GM18909 (cell line): ENCODE measurements around the gene LCE3D.
"Not testable (repeated sequence)": the region's sequence is repeated elsewhere in the genome, so short reads cannot be mapped to it uniquely, and the experiment has no call there.

Experiments
- ATAC-seq: cut with Tn5 transposase; IDR thresholded peaks from one replicate; pipeline ENCODE4 v1.9.1; 2021; ENCODE audit warnings: mild to moderate bottlenecking; ENCODE audit not compliant: unreplicated experiment, poor library complexity

LCE3D gene, protein sequence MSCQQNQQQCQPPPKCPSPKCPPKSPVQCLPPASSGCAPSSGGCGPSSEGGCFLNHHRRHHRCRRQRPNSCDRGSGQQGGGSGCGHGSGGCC

DNA sequence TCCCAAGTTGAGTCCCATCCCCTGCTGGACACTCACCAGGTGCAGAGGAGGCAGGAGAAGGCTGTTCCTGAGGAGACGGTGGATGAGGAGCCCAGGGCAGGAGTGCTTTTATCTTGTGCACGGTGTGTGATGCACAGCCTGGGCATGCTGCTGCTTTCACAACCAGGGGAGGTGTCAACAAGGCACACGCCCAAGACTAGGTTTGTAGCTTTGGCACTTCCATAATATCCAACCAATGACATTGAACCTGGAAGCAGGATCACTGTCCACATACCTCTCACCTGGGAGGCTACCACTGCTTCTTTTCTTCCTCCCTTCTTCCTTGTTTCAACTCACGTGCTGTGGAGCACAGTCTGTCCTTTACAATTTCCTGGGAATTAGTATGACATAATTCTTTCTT, at the start of gene LCE3D:
Gene LCE3D, minus strand, starts transcription at position 84 of the 400 bp plus-strand sequence. CDS start 580 bp downstream, outside the sequence.
- ATAC-seq, result no peak

DNA sequence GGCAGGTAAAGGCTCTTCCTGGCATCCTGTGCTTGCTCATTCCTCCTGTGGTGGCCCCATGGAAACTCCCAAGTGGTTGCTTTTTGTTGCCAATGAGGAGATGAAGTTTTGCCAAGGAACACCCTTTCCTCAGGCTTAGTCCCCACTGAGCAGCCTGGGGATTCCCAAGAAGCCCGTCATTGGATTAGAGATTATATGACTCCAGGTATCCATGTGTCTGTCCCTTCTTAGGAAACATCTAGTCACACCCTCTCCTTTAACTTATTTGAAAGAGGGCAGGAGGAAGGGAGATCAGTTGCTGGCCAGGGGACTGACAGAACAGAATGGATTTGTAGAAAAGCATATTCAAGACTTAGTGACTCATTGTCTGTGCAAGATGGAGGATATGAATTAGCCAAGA, 46.4 kb upstream of the LCE3D start:
- ATAC-seq, result no peak

DNA sequence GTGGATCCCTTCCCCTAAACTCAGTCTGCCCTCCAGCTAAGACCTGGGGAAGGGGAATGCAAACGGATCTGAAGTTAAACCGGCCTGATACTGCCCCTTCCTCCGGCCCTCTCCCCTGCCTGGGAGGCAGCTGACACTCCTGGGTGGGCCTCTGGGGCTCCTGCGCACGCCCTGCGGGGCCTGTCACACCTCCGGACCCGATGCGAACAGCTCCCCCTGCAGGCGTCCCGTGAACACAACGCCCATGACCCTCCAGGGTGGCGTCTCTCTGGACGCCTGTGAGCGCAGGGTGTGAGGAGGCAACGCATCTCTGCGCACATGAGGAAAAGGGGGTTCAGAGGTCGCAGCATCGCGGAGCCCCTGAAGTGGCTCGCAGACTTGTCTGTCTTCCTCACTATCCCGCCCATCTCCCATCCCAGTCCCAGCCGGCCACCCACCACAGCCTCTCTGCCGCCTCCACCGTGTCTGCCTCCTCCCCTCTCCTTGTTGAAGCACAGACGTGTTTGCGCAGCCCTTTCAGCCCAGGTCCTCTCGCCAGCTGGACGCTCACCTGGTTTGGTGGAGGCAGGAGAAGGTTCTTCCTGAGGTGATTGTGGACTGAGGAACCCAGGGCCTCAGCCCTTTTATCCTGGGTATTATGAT, 43.0 kb upstream of the LCE3D start:
- no peak for ATAC-seq

DNA sequence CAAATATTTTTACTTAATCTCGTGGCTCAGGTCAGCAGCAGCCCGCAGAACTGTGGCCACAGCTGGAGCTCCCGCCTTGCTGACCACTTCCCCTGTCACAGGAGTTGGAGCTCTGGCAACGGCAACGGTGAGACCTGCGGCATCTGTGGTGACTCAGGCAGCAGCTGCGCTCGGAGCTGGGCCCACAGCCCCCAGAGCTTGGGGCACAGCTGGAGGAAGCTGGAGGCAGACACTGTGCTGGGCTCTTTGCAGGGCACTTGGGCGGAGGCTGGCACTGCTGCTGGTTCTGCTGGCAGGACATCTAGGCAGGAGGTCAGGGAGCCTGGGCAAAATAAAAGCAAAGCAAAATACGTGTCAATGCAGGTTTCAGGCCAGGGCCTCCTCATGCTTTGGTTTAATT, 42.5 kb upstream of the LCE3D start, which contains the start of gene LCE3A:
Gene LCE3A, minus strand, starts transcription at position 301 of the 400 bp plus-strand sequence. Its CDS starts 0 bp downstream, at position 301.
- no peak for ATAC-seq

DNA sequence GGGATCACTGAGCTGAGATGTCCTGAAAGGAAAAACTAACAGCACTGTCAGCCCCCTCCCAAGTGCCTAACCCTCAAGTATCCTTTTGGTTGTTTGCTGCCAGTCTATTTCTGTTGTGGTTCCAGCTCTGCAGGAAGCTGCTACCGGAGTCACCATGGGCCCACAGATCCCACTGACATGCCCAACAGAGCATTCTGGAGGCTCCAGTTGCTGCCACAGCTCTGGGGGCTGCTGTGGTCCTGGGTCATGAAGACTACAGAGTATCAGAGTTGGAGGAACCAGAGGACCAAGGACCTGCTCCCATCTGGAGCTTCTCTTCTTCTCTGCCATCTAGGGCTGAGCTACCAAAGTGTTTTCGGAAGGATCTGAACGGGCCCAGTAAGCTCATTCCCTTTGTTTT, 41.7 kb upstream of the LCE3D start:
- no peak for ATAC-seq

DNA sequence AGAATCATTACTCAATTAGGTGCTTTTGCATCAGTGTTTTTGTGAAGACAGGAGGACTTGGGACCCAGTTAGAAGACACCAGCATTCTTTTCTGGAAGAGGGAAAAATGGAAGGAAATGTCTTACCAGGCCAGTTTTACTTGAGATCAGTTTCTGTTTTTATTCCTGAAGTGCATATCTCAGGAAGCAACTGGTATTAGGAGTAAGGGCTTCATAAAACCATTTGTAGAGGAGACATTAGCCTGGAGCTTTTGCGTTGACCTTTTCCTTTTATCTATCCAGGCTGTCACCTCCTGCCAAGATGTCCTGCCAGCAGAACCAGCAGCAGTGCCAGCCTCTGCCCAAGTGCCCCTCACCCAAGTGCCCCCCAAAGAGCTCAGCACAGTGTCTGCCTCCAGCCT, 33.2 kb upstream of the LCE3D start, which contains the start of gene LCE3B:
Gene LCE3B, plus strand, starts transcription at position 301 of the 400 bp plus-strand sequence. Its CDS starts 0 bp downstream, at position 301.
- ATAC-seq, result no peak

- ATAC-seq, result no peak
Measured at GRCh38 chr1:152599934-152600333, 19.6 kb upstream of the LCE3D start, which contains the start of gene LCE3C. Gene LCE3C (plus strand): TSS chr1:152600234. CDS start chr1:152600732, 498 bp downstream.

DNA sequence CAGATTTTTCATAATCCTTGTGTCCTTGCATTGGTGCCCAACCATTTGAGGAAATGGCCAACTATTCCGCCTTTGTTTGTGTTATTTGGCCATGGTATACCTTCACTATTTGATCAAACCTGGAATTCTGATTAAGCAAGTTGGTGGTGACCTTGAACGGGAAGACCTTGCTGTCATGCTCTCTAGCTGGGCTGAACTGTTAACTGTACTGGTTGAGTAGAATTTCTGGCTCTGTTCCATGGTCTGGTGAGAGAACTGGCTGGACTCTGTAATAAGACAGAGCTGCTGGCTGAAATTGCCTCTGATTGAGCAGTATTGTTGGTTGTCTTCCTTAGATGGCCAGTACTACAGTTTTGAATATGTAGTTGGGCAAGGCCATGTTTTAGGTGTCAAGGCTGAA, 16.7 kb upstream of the LCE3D start:
- ATAC-seq, result no peak

DNA sequence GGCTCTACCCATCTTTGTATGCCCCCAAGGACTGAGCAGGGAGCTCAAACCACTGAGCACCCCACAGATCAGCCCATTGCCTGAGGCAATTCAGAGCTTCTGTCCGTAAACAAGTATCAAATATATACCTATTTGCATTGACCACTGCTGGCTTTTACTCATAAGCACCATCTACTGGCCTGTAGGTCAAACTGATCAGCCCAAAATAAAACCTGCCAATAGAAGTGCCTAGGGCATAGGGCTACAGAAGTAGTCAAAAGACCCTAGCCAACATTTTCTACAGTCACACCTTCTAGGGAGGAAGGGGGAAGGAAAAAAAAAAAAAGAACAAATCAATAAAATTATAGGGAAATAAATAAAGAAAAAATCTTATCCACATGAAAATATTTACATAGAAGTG, 5.3 kb upstream of the LCE3D start:
- ATAC-seq, result no peak

- no peak for ATAC-seq
Measured at GRCh38 chr1:152582647-152583046, 2.3 kb upstream of the LCE3D start.

DNA sequence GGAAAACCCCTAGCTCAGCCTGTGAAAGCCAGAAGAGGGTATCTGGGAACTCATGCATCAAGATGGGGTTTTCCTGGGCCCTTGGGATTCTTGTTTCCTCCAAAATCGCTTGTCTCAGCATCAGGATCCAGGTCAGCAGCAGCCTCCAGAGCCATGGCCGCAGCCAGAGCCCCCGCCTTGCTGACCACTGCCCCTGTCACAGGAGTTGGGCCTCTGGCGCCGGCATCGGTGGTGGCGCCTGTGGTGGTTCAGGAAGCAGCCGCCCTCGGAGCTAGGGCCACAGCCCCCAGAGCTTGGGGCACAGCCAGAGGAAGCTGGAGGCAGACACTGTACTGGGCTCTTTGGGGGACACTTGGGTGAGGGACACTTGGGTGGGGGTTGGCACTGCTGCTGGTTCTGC, 790 bp downstream of the LCE3D start:
- ATAC-seq, result not testable (repeated sequence)

DNA sequence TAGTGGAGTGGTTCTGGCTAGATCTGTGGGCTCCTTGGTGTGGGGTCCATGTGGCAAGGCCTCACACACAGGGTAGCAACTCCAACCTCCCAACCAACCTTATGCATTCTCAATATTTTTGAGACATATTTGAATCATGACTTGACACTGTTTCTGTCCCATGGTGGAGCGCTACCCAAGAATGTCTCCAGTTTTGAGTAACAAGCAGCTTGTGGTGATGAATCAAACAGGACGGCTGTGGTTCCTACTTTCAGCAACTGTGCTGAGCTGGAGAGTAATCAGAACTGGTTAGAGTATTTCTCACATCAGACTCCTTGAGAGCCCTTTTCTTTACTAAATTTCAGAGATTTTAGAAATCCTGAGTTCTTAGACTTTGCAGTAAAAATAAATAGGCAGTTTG, 3.1 kb downstream of the LCE3D start:
- ATAC-seq, result no peak

GRCh38 chr1:152566681-152567080, 13.6 kb downstream of the LCE3D start, which contains the start of gene LCE3E:
Gene LCE3E (minus strand): TSS chr1:152566780. CDS start chr1:152566208, 572 bp downstream.
- ATAC-seq, result no peak

DNA sequence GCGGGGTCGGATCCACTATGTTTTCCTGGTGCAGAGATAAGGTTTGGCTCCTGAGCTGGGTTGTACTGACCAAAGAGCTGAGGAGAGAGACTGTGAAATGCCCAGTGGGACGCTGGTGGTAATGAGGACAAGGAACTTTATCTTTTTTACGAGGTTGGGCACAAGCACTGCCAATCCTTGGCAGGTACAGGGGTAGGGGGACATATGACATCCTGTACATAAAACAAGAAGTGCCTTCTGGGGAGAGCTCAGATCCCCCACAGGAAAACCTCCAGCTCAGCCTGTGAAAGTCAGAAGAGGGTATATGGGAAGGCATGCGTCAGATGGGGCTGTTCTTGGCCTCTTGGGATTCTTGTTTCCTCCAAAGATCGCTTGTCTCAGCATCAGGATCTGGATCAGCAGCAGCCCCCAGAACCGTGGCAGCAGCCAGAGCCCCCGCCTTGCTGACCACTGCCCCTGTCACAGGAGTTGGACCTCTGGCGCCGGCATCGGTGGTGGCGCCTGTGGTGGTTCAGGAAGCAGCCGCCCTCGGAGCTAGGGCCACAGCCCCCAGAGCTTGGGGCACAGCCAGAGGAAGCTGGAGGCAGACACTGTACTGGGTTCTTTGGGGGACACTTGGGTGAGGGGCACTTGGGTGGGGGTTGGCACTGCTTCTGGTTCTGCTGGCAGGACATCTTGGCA, 14.6 kb downstream of the LCE3D start:
- no peak for ATAC-seq

- no peak for ATAC-seq
Measured at GRCh38 chr1:152565115-152565514, 15.2 kb downstream of the LCE3D start.

GRCh38 chr1:152548358-152548757, 32.0 kb downstream of the LCE3D start:
- ATAC-seq, result not testable (repeated sequence)

- ATAC-seq, result no peak
Measured at GRCh38 chr1:152546704-152547103, 33.6 kb downstream of the LCE3D start.

DNA sequence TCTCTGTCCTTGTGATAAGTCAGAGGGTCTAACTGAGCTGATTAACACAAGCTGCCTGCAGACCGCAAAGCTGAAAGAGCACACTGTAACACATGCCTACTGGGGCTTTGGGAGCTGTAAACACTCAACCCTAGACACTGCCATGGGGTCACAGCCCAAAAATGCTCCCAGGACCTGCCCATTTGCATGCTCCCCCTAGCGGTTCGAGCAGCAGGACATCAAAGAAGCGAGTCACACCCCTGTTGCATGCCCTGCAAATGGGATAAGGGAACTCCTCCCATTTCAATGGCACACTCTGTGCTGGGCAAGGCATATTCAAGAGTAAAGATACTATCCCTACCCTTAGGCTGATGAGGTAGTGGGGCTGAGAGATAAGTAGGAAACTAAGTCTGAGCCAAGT, 36.5 kb downstream of the LCE3D start:
- ATAC-seq, result no peak

GRCh38 chr1:152539901-152540300, 40.4 kb downstream of the LCE3D start:
- ATAC-seq, result no peak

DNA sequence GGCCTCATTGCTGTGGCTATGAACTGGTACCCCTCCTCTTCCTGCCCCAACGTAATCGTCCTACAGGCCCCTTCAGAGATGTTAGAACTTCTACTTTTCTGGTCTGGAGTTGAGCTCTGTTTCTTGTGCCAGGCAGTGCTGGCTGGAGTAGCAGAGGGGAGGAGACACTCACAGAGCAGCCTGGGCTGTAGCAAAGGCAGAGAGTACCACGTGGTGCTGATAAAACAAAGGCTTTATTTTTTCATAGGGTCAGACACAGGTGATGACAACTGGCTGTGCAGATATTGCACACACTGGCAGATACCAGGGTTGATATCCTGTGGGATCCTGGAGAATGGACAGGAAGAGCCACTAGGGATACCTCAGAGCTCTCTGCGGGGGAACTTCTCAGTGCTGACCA, 42.8 kb downstream of the LCE3D start:
- ATAC-seq, result no peak

DNA sequence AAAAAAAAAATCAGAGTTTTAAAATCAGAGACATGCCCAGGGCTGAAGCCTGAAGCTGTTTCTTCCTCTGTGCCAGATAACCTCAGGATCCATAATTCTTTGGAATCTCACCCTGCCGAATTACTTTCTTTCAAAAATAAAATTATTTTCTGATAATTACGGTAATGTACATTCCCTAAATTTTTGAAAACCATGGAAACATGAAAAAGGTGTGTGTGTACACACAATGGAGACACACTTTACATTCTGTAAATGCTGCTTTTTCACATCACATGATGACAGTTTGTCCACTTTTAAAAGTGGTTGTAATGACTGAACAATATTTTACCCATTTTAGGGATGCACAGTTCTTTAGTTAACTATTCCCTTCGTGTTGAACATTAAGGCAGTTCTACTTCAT, 44.5 kb downstream of the LCE3D start:
- ATAC-seq, result no peak
